Middle frontal gyrus (tissue), 1 donor: Measurements from ENCODE around the gene RGMB.
A peak's percentile ranks its signal among the peaks of the same experiment; 100 is the strongest.
"Not testable (repeated sequence)": the region's sequence is repeated elsewhere in the genome, so short reads cannot be mapped to it uniquely, and the experiment has no call there.

Source experiments
- DNase-seq: peaks from one replicate; pipeline ENCODE4 v3.0.0-alpha.2; 2015; ENCODE audit warnings: low spot score; ENCODE audit errors: extremely low spot score

RGMB gene, protein sequence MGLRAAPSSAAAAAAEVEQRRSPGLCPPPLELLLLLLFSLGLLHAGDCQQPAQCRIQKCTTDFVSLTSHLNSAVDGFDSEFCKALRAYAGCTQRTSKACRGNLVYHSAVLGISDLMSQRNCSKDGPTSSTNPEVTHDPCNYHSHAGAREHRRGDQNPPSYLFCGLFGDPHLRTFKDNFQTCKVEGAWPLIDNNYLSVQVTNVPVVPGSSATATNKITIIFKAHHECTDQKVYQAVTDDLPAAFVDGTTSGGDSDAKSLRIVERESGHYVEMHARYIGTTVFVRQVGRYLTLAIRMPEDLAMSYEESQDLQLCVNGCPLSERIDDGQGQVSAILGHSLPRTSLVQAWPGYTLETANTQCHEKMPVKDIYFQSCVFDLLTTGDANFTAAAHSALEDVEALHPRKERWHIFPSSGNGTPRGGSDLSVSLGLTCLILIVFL

DNA sequence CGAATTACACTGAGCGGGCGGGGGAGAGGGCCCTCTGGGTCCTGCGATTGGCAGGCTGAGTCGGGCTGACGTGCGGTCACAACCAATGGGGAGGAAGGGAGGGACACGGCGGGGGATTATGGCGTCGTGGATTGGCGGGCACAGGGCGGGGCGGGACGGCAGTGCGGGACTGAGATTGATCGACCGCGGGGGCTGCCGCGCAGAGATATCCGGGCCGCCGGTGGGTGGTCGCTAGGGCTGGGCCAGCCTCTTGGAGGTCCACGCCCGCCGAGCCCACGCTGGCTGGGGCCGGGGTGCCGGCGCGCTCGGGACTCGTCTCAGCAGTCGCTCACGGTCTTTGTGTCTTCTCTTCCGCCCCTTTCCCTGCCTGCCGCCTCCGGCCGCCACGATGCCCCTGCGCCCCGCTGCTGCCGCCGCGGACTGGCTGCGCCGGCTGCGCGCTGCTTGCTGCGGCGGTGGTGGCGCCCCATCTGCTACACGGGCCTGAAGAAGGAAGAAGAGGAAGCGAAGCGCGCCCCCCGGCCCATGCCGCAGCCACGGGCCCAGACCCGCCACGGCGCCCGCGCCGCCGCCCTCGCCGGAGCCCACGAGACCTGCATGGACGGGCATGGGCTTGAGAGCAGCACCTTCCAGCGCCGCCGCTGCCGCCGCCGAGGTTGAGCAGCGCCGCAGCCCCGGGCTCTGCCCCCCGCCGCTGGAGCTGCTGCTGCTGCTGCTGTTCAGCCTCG is at the start of gene RGMB:
Gene RGMB, plus strand, starts transcription at position 200 of the 728 bp plus-strand sequence. Its CDS starts 408 bp downstream, at position 608.
- DNase-seq: peak; percentile 95

DNA sequence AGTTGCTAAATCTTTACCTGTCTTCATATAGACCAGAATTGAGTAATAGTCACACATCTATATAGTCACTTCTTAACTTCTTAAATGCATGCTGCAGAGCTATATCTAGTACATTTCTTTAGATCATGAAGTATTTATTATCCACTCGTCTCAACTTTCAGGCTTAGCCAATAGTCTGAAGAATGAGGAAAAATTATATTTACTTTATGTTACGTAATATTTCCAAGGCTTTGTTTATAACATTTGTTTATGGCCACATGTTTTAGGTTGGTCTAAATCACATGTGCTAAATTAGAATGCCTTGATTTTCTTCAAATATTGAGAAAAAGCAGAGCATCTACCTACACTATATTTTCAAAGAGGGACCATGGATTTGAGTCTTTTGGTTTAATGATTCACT is 47.2 kb upstream of the RGMB start:
- no peak for DNase-seq

DNA sequence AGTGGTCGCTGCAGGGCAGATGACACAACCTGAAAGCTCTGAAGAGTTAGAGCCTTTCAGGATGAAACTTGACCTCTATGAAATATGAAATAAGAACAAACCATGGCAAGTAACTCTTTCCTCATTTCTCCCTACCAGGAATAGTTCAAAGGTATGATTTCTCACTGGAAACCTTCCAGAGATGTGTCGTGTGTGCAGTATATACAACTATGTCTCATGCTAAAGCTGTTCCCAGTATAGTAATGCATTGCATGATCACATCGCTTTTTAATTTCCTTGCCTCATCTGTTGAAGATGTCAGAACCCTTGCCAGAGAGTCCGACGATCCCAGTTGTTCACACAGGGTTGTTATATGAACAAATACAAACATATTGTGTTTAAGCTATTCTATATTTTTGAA is 45.8 kb upstream of the RGMB start:
- no peak for DNase-seq

DNA sequence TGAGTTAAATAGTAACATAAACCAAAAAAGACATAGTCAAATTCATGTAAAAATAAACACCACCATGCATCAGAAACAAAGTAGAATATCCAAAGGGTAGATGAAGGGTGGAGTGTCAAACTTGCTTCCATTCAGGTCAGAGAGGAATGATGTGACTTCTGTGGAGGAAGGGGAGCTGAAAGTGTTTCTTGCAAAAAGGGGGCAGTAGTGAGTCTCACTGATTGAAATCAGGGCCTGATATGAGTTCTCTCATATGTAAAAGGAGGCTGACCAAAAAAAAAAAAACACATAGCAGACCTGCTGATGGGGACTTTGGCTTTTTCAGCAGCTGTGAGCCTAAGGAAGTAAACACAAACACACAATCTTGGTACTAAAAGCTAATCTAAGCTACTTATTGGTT is 38.8 kb upstream of the RGMB start:
- no peak for DNase-seq

DNA sequence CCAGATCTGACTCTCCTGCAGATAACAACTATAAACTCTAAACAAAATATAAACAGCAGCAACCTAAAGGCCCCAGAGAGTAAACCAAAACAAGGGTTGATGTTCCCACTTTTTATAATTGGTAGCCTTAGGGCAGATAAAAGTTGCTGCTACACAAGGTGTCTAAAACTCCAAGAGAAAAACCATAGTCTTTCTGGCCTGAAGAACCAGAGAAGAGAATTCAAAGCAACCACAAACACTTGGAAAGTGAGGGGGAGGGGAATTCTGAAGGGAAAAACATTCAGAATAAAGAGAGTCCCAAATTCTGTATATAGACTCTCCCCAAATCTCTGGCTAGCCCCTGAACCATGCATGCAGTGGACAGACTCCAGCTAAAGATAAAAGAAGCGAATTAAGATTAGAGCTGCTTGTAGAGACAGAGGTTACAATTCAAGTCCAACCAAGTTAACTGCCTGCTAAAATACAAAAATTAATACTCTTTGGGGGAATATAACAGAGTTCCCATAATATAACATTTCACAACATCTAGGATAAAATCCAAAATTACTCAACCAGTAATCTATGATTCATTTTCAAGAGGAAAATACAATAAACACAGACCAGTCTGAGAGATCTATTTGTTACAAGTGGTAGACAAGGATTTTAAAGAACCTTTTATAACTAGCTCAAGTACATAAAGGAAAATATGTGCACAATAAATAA is 37.5 kb upstream of the RGMB start:
- no peak for DNase-seq

DNA sequence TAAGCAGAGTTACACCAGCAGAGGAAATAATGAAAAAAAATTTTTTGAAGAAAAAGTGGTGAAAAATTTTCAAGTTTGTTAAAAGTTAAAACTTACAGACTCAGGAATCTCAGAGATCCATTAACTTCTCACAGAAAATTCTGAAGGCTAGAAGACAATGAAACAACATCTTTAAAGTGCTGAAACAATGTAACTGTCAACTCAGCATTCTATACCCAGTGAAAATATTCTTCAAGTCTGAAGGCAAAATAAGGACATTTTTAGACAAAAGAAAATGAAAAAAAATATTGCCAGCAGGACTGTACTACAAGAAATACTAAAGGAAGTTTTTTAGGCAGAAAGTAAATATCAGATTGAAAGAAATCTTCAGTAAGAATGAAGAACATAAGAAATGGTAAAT is 36.7 kb upstream of the RGMB start:
- no peak for DNase-seq

DNA sequence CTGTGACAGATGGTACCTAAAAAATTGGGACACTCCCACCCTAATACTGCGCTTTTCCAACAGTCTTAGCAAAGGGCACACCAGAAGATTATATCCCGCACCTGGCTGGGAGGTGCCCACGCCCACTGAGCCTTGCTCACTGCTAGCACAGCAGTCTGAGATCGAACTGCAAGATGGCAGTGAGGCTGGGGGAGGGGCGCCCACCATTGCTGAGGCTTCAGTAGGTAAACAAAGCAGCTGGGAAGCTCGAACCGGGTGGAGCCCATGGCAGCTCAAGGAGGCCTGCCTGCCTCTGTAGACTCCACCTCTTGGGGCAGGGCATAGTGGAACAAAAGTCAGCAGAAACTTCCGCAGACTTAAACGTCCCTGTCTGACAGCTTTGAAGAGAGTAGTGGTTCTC is 36.0 kb upstream of the RGMB start:
- not testable (repeated sequence) for DNase-seq

DNA sequence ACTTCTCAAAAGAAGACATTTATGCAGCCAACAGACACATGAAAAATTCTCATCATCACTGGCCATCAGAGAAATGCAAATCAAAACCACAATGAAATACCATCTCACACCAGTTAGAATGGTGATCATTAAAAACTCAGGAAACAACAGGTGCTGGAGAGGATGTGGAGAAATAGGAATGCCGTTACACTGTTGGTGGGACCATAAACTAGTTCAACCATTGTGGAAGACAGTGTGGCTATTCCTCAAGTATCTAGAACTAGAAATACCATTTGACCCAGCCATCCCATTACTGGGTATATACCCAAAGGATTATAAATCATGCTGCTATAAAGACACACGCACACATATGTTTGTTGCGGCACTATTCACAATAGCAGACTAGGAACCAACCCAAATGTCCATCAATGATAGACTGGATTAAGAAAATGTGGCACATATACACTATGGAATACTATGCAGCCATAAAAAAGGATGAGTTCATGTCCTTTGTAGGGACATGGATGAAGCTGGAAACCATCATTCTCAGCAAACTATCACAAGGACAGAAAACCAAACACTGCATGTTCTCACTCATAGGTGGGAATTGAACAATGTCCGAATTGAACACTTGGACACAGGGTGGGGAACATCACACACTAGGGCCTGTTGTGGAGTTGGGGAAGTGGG is 34.8 kb upstream of the RGMB start:
- DNase-seq: not testable (repeated sequence)

DNA sequence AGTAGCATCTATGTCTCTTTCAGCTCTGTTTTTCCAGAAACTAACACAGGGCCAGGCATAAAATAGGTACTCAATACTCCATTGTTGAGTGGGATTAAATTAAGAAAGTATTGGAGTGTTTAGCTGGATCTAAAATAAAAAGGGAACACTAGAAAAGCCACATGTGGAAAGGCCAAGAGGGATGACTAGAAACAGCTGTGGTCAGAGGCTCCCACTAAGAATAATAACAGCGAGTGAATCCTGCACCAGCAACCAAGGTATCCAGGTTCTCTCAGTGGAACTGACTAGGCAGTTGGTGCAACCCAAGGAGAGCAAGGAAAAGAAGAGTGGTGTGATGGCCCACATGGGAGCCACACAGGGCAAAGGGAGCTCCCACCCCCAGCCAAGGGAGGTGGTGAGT is 31.5 kb upstream of the RGMB start:
- DNase-seq: no peak

DNA sequence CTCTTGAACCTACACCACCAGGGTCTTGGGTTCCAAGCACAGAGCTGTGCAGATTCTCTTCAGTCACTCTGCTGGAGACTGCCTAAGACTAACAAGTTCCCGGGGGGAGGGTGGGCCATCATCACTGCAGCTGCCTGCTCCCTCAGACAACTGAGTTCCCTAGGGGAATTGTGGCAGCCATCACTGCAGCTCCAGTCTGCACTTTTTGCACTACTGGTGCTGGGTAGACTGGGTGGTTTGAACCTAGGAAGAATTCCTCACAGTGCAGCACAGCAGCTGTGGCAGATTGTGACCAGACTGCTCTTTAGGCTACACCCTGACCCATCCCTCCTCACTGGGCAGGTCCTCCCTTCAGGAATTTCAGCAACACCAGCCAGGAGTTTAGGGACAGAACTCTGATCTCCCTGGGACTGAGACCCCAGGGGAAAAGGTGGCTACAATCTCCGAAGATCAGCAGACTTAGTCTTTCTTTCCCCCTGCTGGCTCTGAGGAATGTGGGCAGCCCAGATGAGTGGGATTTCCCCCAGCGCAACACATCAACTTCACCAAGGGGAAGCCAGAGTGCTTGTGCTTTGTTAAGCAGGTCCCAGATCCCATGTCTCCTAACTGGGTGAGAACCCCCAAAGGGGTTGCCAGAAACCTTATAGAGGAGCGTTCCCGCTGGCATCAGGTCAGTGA is 30.9 kb upstream of the RGMB start:
- no peak for DNase-seq

DNA sequence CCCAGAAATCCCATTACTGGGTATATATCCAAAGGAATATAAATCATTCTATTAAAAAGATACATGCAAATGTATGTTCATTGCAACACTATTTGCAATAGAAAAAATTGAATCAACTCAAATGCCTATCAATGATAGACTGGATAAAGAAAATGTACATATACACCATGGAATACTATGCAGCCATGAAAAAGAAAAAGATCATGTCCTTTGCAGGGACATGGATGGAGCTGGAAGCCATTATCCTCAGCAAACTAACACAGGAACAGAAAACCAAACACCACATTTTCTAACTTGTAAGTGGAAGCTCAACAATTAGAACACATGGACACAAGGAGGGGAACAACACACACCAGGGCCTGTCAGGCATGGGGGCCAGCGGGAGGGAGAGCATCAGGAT is 25.2 kb upstream of the RGMB start:
- DNase-seq: not testable (repeated sequence)

DNA sequence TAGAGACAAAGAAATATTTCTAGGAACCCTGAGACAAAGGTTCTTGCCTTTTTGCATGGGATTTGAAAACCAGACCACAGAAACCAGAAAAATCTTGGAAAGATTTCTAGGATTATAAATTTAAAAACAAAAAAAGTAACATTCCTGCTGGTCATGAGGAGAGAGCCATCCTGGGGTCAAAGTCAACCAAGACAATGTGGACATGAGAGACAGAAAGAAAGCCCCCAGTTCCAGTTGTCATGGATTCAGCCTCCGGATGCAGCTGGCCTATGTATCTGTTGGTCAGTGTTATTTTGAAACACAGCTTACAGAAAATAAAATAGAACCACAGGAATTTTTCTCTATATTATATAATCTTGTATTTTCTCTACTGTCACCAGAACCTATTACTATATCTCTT is 24.4 kb upstream of the RGMB start:
- DNase-seq: no peak

DNA sequence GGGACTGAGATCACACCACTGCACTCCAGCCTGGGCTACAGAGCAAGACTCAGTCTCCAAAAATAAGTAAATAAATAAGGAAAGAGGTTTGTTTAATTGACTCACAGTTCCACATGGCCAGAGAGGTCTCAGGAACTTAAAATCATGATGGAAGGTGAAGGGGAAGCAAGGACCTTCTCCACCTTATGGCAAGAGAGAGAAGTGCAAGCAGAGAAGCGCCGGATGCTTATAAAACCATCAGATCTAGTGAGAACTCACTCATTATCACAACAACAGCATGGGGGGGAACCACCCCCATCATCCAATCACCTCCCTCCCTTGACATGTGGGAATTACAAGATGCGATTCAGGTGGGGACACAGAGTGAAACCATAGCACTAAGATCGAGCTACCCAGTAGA is 22.8 kb upstream of the RGMB start:
- DNase-seq: no peak

DNA sequence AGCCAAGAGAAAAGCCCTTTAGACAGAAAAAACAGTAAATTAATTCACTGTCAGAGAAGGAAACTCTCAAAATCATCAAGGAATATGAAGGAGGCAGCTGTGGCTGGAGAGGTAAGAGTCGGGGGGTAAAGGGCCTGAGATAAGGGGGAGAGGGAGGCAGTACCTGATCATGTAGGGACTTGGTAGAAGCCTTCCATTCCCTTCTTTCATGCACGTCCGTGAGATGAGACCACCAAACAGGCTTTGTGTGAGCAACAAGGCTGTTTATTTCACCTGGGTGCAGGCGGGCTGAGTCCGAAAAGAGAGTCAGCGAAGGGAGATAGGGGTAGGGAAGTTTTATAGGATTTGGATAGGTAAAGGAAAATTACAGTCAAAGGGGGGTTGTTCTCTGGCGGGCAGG is 21.1 kb upstream of the RGMB start:
- DNase-seq: not testable (repeated sequence)

DNA sequence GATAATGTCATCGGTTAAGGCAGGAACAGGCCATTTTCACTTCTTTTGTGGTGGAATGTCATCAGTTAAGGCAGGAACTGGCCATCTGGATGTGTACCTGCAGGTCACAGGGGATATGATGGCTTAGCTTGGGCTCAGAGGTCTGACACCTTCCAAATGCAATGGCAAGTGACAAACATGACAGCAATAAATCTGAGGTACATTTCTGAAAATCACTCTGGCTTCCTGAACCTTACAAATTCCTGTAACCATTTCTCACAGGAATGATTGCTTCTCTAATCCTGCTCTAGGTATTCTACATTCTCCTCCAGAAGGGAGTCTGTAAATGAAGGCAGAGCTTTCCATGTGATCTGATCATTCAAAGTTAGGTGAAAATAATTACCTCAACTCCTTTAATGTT is 20.7 kb upstream of the RGMB start:
- not testable (repeated sequence) for DNase-seq

DNA sequence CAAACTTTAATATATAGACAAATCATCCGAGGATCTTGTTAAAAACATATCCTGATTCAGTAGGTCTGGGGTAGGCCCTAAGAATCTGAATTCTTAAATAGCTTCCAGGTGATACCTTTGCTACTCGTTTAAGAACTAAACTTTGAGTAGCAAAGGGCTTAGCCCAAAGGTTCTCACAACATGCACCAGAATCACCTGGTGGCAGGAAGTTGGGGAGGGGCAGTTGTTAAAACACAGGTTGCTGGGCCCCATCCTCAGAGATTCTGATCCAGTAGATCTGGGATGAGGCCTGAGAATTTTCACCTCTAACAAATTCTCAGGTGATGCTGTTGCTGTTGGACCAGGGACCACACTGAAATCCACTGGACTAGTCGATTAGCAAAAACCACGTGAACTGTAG is 20.0 kb upstream of the RGMB start:
- DNase-seq: no peak

DNA sequence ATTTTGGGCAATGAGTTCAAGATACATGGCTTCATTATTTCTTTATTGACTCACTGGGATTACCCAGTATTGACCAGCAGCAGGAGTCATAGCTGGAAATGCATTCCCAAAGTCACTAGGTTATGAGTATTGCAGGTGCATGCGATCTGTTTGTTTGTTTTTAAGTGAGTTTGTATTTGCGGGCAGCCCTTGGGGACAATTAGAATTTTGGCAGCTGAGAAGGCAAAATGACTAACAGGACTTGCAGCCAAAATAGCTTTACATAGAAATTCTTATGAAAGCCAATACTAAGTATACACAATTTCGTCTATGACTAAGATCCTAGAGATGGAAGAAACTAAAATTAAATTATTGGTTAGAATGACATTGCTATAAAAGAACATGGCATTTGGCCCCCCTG is 18.1 kb upstream of the RGMB start:
- DNase-seq: no peak

DNA sequence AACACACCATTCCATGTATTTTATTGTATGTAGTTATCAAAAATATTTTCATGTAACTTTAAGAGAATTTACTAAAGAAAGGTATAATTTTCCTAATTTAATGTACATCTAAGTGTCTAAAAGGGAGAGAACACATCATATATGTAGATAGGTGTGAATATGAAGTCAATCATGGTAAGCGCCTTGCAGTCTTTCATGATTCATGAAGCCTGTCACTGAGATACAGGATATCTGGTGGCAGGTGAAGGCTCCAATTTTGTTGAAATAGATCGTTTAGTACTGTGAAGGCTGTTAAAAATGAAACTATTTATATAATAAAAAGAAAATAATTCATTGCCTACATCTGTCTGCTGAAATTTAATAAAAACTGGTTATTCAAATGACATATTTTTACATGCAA is 15.5 kb upstream of the RGMB start:
- DNase-seq: no peak

DNA sequence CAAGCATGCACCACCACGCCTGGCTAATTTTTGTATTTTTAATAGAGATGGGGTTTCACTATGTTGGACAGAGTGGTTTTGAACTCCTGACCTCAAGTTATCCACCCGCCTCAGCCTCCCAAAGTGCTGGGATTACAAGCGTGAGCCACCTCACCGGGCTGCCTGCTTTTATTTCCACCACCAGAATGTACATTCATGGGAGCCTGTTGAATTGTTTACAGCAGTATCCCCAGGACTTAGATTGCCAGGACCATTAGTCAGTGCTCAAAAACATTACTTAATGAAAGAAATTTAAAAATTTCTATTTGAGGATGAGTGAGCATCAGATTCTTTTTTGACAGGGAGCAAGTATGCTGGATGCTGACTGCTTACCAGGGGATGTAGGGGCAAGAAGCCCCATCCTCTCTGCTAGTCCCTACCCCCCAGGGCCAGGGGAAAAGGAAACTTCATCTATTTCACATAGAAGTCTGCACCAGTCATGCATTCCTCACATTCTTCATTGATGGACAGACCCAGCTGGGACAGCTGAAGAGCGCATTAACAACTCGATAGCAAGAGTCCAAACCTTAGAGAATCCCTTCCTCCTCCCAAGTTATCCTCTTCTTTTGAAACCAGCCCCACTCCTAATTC is 10.3 kb upstream of the RGMB start:
- no peak for DNase-seq

DNA sequence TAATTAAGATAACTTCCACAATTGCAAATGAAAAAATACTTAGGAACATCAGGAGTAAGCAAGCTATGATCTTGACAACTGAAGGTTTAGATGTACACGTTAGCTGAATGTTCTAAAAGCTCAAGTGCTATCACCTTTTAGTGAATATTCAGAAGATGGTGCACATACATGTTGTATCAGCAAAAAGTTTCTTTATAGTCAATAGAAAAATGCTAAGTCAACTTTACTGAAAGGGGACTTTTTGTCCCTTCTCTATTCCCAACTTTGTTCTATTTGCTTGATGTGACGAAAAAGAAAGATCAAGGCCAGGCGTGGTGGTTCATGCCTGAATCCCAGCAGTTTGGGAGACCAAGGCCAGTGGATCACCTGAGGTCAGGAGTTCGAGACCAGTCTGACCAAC is 7.6 kb upstream of the RGMB start:
- no peak for DNase-seq

DNA sequence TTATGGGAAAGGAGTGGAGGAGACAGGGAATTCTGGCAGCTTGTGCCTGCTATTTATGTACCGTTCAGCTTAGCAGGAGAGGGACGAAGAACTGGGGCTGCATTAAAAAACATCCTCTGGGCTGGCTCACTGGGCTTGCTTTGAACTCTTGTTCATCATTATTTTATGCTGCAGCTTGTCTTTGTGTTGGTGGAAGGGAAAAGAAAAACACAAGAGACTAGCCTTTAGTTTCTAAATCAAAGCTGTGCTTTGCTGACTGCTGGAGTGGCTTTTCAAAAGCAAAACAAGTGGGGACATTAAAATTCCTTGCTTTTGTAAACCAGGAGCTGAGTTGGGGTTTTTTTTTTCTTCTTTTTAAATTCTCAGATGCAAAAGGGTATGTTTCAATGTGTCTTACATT is 5.9 kb upstream of the RGMB start:
- DNase-seq: no peak
